GM12878 (cell line): ENCODE results near the gene POLD4. TPM values are rescaled to one million over a fixed set of nuclear protein-coding genes. Genes with fewer than 3 reads are reported as not detected.

Experiments used
- ATF2 ChIP-seq: IDR thresholded peaks from 2 replicates; pipeline ENCODE4 v1.6.1; 2012; ENCODE audit warnings: low read length, inconsistent platforms
- CHD2 ChIP-seq: IDR thresholded peaks from 2 replicates; pipeline ENCODE4 v1.6.1; 2011; ENCODE audit warnings: low read depth, low read length, improper control_type of control experiment, borderline replicate concordance
- CREM ChIP-seq: IDR thresholded peaks from 2 replicates; pipeline ENCODE4 v1.6.1; 2014; ENCODE audit warnings: antibody characterized with exemption, low read depth
- E2F8 ChIP-seq: fragments of 450-650 bp; IDR thresholded peaks from 2 replicates; pipeline ENCODE4 v1.6.1; 2018; ENCODE audit warnings: mild to moderate bottlenecking, low read depth, moderate library complexity; ENCODE audit not compliant: partially characterized antibody
- E4F1 ChIP-seq: fragments of 450-650 bp; IDR thresholded peaks from 2 replicates; pipeline ENCODE4 v1.6.1; 2018; ENCODE audit warnings: borderline replicate concordance, mild to moderate bottlenecking; ENCODE audit not compliant: partially characterized antibody
- IRF5 ChIP-seq: fragments of 450-650 bp; IDR thresholded peaks from 2 replicates; pipeline ENCODE4 v1.6.1; 2017; ENCODE audit warnings: borderline replicate concordance
- LARP7 ChIP-seq: fragments of 450-650 bp; IDR thresholded peaks from 2 replicates; pipeline ENCODE4 v1.6.1; 2017; ENCODE audit warnings: mild to moderate bottlenecking
- NFXL1 ChIP-seq: fragments of 450-650 bp; IDR thresholded peaks from 2 replicates; pipeline ENCODE4 v1.6.1; 2017; ENCODE audit warnings: antibody characterized with exemption, mild to moderate bottlenecking, borderline replicate concordance
- NKRF ChIP-seq: fragments of 450-650 bp; conservative IDR thresholded peaks from 2 replicates; pipeline ENCODE4 v1.6.1; 2017; ENCODE audit warnings: mild to moderate bottlenecking, moderate library complexity
- NR2C1 ChIP-seq: fragments of 450-650 bp; IDR thresholded peaks from 2 replicates; pipeline ENCODE4 v1.6.1; 2017; ENCODE audit warnings: antibody characterized with exemption, mild to moderate bottlenecking, moderate library complexity
- PAX8 ChIP-seq: fragments of 450-650 bp; IDR thresholded peaks from 2 replicates; pipeline ENCODE4 v1.6.1; 2017; ENCODE audit warnings: mild to moderate bottlenecking, moderate library complexity
- RCOR1 ChIP-seq: conservative IDR thresholded peaks from 2 replicates; pipeline ENCODE4 v1.6.1; 2012; ENCODE audit warnings: low read depth, low read length, improper control_type of control experiment
- SMAD1 ChIP-seq: fragments of 450-650 bp; IDR thresholded peaks from 2 replicates; pipeline ENCODE4 v1.6.1; 2018; ENCODE audit warnings: mild to moderate bottlenecking, low read depth; ENCODE audit not compliant: partially characterized antibody
- SREBF1 ChIP-seq: IDR thresholded peaks from 2 replicates; pipeline ENCODE4 v1.6.1; 2012; ENCODE audit warnings: mild to moderate bottlenecking, low read length
- USF2 ChIP-seq: IDR thresholded peaks from 2 replicates; pipeline ENCODE4 v1.6.1; 2011; ENCODE audit warnings: low read depth, low read length, improper control_type of control experiment, borderline replicate concordance
- WRNIP1 ChIP-seq: IDR thresholded peaks from 2 replicates; pipeline ENCODE4 v1.6.1; 2011; ENCODE audit warnings: low read depth, low read length, improper control_type of control experiment, borderline replicate concordance
- ZNF24 ChIP-seq: fragments of 450-650 bp; IDR thresholded peaks from 2 replicates; pipeline ENCODE4 v1.6.1; 2017; ENCODE audit warnings: antibody characterized with exemption, mild to moderate bottlenecking
- polyA plus RNA-seq, 11 experiments: library from polyadenylated mRNA; depleted of rRNA in 4 of 11; unstranded in 6 of 11; stranded (reverse) in 5 of 11; fragments of >200 nt; fragmentation: Nextera tagmentation in 4 of 11; fragmentation: Illumina TruSeq in 1 of 11; extraction: Ambion mirVana in 4 of 11; extraction: Trizol in 1 of 11; gene quantifications; 1 replicate in 1 of 11; 2 replicates in 10 of 11; pipeline versions ENCODE4 v1.2.1 to v1.2.3, GENCODE V29; 2011 to 2016; ENCODE audit warnings: inconsistent platforms in 2 of 11, missing spikeins in 2 of 11, low read depth in 1 of 11
- total RNA-seq, 4 experiments: library from RNA; depleted of rRNA in 3 of 4; stranded (reverse); fragments of >200 nt in 3 of 4; fragmentation: Illumina TruSeq in 1 of 4; extraction: Trizol in 1 of 4; gene quantifications; 2 replicates each; pipeline versions ENCODE4 v1.2.1 to v1.2.3, GENCODE V29; 2013 to 2021

Gene POLD4
- total and polyA plus RNA-seq, 10 of the 15 experiments (the other 5 are each of a cell fraction or from before 2014, with no cell fraction given): 8.1 to 176 (median 88.1) TPM

- TF ChIP-seq IRF5 (no peak), NR2C1 (no peak), E4F1 (no peak), ATF2 (no peak), CHD2 (no peak), WRNIP1 (no peak), USF2 (peak; percentile 99), NKRF (peak; percentile 99), ZNF24 (no peak), RCOR1 (no peak), SMAD1 (no peak), E2F8 (peak; percentile 47), NFXL1 (no peak), CREM (peak; percentile 79), PAX8 (no peak), SREBF1 (peak; percentile 74), LARP7 (peak; percentile 86)
Measured at GRCh38 chr11:67391304-67392182, 38.2 kb upstream of the POLD4 start, which contains the start of gene RAD9A (continued).
